ENCODE measurements around the gene VDAC2. TPM values are rescaled to one million over a fixed set of nuclear protein-coding genes. Genes with fewer than 3 reads are reported as not detected.
A peak's percentile ranks its signal among the peaks of the same experiment; 100 is the strongest.
"Not testable (repeated sequence)": the region's sequence is repeated elsewhere in the genome, so short reads cannot be mapped to it uniquely, and the experiment has no call there.

VDAC2 gene
- total RNA-seq, 2 donors from 2014 or later = 313 to 428 TPM

- DNase-seq; intact Hi-C loops (cut with DNase I); ATAC-seq: not testable (repeated sequence)
These were observed 10.9 kb downstream of the VDAC2 start for GRCh38 chr10:75221492-75221891.

DNA sequence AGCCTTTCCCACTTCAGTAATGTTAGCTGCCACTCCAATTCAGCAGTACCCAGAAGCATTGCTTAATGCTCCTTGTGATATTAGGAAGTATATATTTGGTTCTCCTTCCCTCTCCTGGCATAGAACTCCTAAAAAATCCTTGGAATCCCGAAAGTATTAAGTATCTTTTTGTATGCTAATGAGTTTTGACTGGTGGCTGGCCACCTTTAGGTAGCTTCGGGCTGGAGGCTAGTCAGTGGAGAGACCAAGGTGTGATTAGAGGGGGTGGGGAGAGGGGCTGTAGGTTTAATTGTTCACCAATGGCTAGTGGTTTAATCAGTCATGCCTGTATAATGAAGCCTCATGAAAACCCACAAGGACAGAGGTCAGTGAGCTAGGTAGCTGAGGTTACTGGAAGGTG, 12.9 kb downstream of the VDAC2 start:
- no peak for ATAC-seq
- intact Hi-C loops (cut with DNase I) = no loop called here
- no peak for DNase-seq

DNA sequence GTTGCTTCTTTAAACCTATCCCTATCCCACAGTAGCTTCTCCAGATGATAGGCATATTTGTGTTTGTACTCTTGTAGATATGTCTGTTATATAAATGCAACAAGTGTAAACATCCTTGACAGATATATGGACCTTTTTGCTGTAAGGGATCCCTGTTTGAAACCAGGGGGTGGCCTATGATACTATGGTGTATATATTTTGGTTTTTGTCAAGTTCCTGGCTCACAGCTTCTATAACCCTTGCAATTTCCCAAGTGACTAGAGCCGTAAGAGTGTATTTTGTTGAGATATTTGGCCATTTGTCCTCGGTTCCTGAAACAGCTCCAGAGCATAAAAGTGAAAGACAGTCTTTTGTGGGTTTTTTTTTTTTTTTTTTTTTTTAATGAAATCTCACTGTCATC, 15.5 kb downstream of the VDAC2 start:
- DNase-seq (no peak), ATAC-seq (no peak)
- intact Hi-C loops (cut with DNase I) = no loop called here

GRCh38 chr10:75226656-75227055, 16.1 kb downstream of the VDAC2 start:
- ATAC-seq = no peak
- DNase-seq = no peak
- intact Hi-C loops (cut with DNase I) = no loop called here

- no peak for DNase-seq
- no peak for ATAC-seq
- intact Hi-C loops (cut with DNase I) = no loop called here
These were observed 17.7 kb downstream of the VDAC2 start for GRCh38 chr10:75228278-75228677.

GRCh38 chr10:75228834-75229233, 18.2 kb downstream of the VDAC2 start:
- ATAC-seq = no peak
- intact Hi-C loops (cut with DNase I) = no loop called here
- DNase-seq = no peak

- no peak for DNase-seq
- no peak for ATAC-seq
These were observed 19.4 kb downstream of the VDAC2 start for GRCh38 chr10:75229971-75230370.

GRCh38 chr10:75230600-75231038, 20.0 kb downstream of the VDAC2 start:
- intact Hi-C loops (cut with DNase I) = loop anchor here (5.0 to 10.0 kb wide), 4 partner anchors 43 to 206 kb away; partner anchors contain the start of gene SAMD8 (in 1 of the 2)
- ATAC-seq (no peak), DNase-seq (peak; percentile 91)

More at GRCh38 chr10:75229971-75230370, 19.4 kb downstream of the VDAC2 start:
- intact Hi-C loops (cut with DNase I) = loop anchor here (5.0 to 10.0 kb wide), 4 partner anchors 43 to 205 kb away; partner anchors contain the start of gene SAMD8 (in 1 of the 2)

DNA sequence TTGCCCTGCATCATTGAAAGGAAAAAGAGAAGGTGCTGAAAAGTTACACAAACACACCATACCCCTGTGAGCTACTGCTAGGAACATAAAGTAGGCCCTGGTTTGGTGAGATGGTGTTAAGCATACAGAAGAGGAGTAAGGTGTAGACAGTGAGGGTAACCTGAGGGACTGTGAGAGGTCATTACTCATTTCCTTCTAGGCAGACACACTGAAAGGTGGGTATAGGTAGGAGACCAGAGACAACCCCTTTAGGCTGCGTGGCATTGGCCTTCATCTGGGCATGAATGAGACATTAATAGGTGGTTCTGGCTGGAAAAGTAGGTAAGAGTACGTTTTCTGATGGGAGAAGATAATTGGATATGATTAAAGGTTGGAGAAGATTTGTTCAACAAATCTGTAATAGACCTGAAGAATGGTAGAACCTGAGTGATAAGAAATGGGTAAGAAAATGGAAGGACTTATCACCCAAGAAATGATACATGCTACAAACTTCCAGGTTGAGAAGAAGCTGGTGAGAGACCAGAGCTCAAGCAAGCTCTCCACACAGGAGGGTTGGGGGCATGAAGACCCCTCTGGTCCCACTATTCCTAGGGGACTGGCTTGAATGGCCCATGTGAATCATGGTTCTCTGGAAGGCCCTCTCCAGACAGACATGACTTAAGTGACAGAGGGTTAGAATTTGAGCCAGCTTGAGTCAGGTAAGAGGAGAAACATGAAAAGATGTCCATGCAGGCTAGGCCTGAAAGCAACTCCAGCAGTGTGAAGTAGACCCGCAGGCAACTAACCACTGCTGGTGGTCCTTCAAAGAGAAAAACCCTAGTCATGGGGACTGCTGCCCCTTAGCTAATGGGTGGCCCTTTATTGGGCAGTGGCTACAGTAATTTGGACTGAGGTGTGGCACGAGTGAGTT, 21.3 kb downstream of the VDAC2 start:
- intact Hi-C loops (cut with DNase I) = loop anchor here (5.0 to 10.0 kb wide), 4 partner anchors 45 to 207 kb away; partner anchors contain the start of gene SAMD8 (in 1 of the 2)
- no peak for ATAC-seq
- DNase-seq = no peak

DNA sequence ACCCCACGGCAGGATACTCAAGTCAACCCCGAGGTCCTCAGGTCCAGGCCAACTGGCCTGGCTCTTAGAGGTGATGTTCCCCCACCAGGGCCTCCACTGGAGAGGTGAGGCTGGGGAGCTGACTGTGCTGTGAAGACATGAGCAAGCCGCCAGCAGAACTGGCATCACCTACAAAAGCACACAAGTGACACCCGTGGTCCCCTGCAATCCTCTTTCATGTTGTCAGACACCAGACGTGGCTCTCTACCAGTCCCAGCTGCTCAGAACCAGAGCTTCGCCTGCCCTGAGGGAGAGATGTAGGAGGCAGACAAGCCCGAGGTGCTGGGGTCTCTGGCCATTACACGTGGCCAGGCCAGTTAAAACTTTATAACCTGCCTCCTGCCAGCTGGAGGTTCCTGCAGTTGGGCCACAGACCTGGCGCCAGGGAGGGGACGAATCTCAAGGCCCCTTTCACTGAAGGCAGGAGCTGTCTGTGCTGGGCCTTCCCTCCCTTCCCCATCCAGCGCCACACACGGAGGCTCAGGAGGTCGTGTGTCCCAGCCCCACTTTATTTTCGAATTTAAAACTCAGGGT, 22.9 kb downstream of the VDAC2 start:
- no peak for DNase-seq
- intact Hi-C loops (cut with DNase I) = loop anchor here (2.0 to 10.0 kb wide), 5 partner anchors 46 to 209 kb away; partner anchors contain the start of gene SAMD8 (in 1 of the 2)
- ATAC-seq = no peak

- ATAC-seq (peak; percentile 84 to 87), DNase-seq (peak; percentile 93)
- intact Hi-C loops (cut with DNase I) = loop anchor here (2.0 to 10.0 kb wide), 5 partner anchors 47 to 209 kb away; partner anchors contain the start of gene SAMD8 (in 1 of the 2)
These were observed 23.6 kb downstream of the VDAC2 start for GRCh38 chr10:75234017-75234682.

GRCh38 chr10:75234683-75235374, 24.2 kb downstream of the VDAC2 start:
- peak; percentile 21 to 26 for ATAC-seq
- intact Hi-C loops (cut with DNase I) = loop anchor here (2.0 to 10.0 kb wide), 7 partner anchors 48 to 993 kb away; partner anchors contain the start of gene SAMD8 (in 1 of the 2)
- DNase-seq = peak; percentile 37

GRCh38 chr10:75235375-75236177, 25.0 kb downstream of the VDAC2 start, which contains the start of gene COMTD1:
Gene COMTD1 (minus strand): TSS chr10:75235957. CDS start chr10:75235928, 29 bp downstream.
- intact Hi-C loops (cut with DNase I) = loop anchor here (2.0 to 10.0 kb wide), 6 partner anchors 51 to 993 kb away; partner anchors contain the start of gene SAMD8 (in 1 of the 2)
- DNase-seq (peak; percentile 95), ATAC-seq (peak; percentile 77 to 81)

DNA sequence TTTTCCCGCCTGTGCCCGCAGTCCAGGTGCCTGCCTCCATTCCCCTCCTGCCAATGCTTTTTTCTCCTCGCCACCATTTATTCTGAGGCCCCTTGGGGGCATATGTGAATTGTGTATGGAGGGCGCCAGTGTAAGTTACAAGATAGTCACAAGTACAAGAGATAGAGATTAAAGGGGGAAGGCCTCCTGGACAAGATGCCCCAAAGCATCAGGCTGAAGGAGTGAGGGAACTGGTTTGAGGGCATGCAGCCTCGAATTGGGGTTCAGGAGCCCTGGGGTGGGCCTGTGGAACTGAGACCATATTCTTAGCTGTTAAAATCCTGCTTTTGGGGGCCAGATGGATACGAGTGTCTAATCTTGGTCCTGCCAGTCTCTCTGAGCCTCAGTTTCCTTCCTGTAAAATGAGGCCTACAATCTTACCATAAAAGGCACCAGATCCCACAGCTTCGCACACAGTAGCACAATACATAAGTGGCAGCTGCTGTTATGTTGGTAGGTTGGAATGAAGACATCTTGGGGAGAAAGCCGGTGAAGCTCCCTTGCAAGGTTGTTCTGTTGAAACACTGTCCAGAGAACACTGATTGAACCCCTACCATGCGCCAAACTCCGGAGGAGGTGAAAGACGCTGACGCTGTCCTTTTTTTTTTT, 25.7 kb downstream of the VDAC2 start:
- ATAC-seq = no peak
- DNase-seq = no peak
- intact Hi-C loops (cut with DNase I) = loop anchor here (5.0 to 10.0 kb wide), 5 partner anchors 52 to 994 kb away; partner anchors contain the start of gene SAMD8 (in 1 of the 2)

- intact Hi-C loops (cut with DNase I) = loop anchor here (5.0 to 10.0 kb wide), 5 partner anchors 54 to 996 kb away; partner anchors contain the start of gene SAMD8 (in 1 of the 2)
- no peak for ATAC-seq
- no peak for DNase-seq
These were observed 27.8 kb downstream of the VDAC2 start for GRCh38 chr10:75238182-75239095.
